SK-N-SH treated with all-trans-retinoic acid at 6 μM for 48 hours (cell line): ENCODE measurements around the gene NUMB.

Source experiments
- SNAI2 ChIP-seq: fragments of 250-450 bp; sonication (Bioruptor Pico); IDR thresholded peaks from 2 replicates; pipeline ENCODE4 v1.5.0; 2020; ENCODE audit warnings: mild to moderate bottlenecking, moderate library complexity
- ZFP3 ChIP-seq: fragments of 250-450 bp; sonication (Bioruptor Pico); IDR thresholded peaks from 2 replicates; pipeline ENCODE4 v1.5.0; 2020; ENCODE audit warnings: mild to moderate bottlenecking, moderate library complexity
- ZNF8 ChIP-seq: fragments of 450-650 bp; formaldehyde crosslinking; IDR thresholded peaks from 2 replicates; pipeline ENCODE4 v1.5.0; 2020; ENCODE audit warnings: mild to moderate bottlenecking, moderate library complexity
- TF ChIP-seq, protein P1 (sequence below): fragments of 250-450 bp; sonication (Bioruptor Pico); IDR thresholded peaks from 2 replicates; pipeline ENCODE4 v1.8.0; 2020; ENCODE audit warnings: mild to moderate bottlenecking, moderate library complexity, borderline replicate concordance

DNA sequence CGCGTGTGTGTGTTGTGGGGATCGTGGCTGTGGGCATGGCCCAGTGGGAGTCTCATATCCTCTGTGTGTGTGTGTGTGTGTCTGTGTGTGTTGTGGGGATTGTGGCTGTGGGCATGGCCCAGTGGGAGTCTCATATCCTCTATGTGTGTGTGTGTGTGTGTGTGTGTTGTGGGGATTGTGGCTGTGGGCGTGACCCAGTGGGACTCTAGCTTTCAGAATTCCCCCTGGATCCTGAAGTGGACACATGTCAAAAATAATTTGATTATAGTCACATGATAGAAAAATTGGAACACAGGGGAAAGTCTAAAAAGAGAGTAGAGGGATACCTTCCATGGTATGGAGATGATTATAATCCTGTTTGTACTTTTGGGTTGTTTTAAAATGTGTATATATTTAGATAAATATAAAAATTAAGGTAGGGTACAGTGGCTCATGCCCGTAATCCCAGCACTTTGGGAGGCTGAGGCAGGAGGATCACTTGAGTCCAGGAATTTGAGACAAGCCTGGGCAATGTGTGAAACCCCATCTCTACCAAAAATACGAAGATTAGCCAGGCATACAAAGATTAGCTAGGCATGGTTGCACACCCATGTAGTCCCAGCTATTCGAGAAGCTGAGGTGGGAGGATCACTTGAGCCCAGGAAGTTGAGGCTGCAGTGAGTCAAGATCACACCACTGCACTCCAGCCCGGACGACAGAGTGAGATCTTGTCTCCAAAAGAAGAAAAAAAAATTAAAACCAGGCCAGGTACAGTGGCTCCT lies 210.1 kb downstream of the NUMB start:
- TF ChIP-seq SNAI2 (CRISPR knock-in tag) (no peak), ZFP3 (CRISPR knock-in tag) (no peak), ZNF8 (CRISPR knock-in tag) (no peak)
- TF ChIP-seq, protein P1, sequence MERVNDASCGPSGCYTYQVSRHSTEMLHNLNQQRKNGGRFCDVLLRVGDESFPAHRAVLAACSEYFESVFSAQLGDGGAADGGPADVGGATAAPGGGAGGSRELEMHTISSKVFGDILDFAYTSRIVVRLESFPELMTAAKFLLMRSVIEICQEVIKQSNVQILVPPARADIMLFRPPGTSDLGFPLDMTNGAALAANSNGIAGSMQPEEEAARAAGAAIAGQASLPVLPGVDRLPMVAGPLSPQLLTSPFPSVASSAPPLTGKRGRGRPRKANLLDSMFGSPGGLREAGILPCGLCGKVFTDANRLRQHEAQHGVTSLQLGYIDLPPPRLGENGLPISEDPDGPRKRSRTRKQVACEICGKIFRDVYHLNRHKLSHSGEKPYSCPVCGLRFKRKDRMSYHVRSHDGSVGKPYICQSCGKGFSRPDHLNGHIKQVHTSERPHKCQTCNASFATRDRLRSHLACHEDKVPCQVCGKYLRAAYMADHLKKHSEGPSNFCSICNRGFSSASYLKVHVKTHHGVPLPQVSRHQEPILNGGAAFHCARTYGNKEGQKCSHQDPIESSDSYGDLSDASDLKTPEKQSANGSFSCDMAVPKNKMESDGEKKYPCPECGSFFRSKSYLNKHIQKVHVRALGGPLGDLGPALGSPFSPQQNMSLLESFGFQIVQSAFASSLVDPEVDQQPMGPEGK (CRISPR knock-in tag), result no peak
